GM12864 (cell line): ENCODE data around the gene LSS.

Source experiments
- DNase-seq: peaks from one replicate; pipeline ENCODE4 v3.0.0-alpha.2; 2011; ENCODE audit warnings: low read depth
- H3K4me3 ChIP-seq: 2 replicates; pipeline ENCODE4 v1.5.1; 2011; ENCODE audit warnings: mild to moderate bottlenecking, low read depth, low read length, control low read depth
- CTCF ChIP-seq: IDR thresholded peaks from 2 replicates; pipeline ENCODE4 v1.5.1; 2011; ENCODE audit warnings: low read depth, mild to moderate bottlenecking, moderate library complexity, low read length, control low read depth, inconsistent platforms; ENCODE audit errors: missing control alignments

Gene LSS

GRCh38 chr21:46154155-46154954 lies 74.2 kb downstream of the LSS start:
- TF ChIP-seq CTCF = no peak
- no peak for DNase-seq
- no peak overlapping the region for H3K4me3 ChIP-seq

- H3K4me3 ChIP-seq = no peak overlapping the region
- DNase-seq = no peak
- peak; percentile 60 for TF ChIP-seq CTCF
Observed at GRCh38 chr21:46153247-46154154, 75.1 kb downstream of the LSS start.

GRCh38 chr21:46152927-46153246 lies 75.7 kb downstream of the LSS start:
- no peak for TF ChIP-seq CTCF
- no peak for DNase-seq
- H3K4me3 ChIP-seq = no peak overlapping the region

GRCh38 chr21:46151989-46152926 lies 76.3 kb downstream of the LSS start:
- DNase-seq = no peak
- H3K4me3 ChIP-seq = no peak overlapping the region
- TF ChIP-seq CTCF = no peak

- no peak for TF ChIP-seq CTCF
Observed at GRCh38 chr21:46151261-46151988, 77.1 kb downstream of the LSS start.

GRCh38 chr21:46150491-46151121 lies 78.0 kb downstream of the LSS start:
- no peak for DNase-seq

More at GRCh38 chr21:46151261-46151988, 77.1 kb downstream of the LSS start:
- H3K4me3 ChIP-seq = no peak overlapping the region
- no peak for DNase-seq

More at GRCh38 chr21:46150491-46151121, 78.0 kb downstream of the LSS start:
- H3K4me3 ChIP-seq = no peak overlapping the region
- no peak for TF ChIP-seq CTCF
